HCT116 (cell line): ENCODE measurements around the gene PGBD4. TPM values are rescaled to one million over a fixed set of nuclear protein-coding genes. Genes with fewer than 3 reads are reported as not detected.

Experiments
- ATAC-seq: fragments of 200-7000 bp; cut with Tn5 transposase; 2 replicates; pipeline ENCODE4 v1.9.1; 2020; ENCODE audit warnings: mild to moderate bottlenecking, moderate library complexity
- Bru-seq: library from RNA; stranded (reverse); fragments of 400-500 nt; gene quantifications from one replicate; lab custom pipeline; 2021; lab: Mats Ljungman, UMichigan
- BruChase-seq, 2 experiments: library from RNA; stranded (reverse); fragments of 400-500 nt; gene quantifications; one replicate each; lab custom pipeline; 2021; lab: Mats Ljungman, UMichigan
- BruUV-seq: library from RNA; stranded (reverse); fragments of 400-500 nt; replicated peaks from 2 replicates; lab custom pipeline; 2021; lab: Mats Ljungman, UMichigan
- CTCF ChIA-PET: fragments of 300-600 bp; sonication (Branson Sonifier 250); formaldehyde crosslinking; loops from one replicate; lab custom pipeline; 2021; ENCODE audit warnings: antibody characterized with exemption; lab: Charles Lee
- POLR2A ChIA-PET: fragments of 300-600, 350-600 bp; sonication (Branson Sonifier 250); formaldehyde crosslinking; loops from one replicate; lab custom pipeline; 2021; ENCODE audit warnings: antibody characterized with exemption; lab: Charles Lee
- RAD21 ChIA-PET, 2 experiments: fragments of 300-600 bp; sonication (Branson Sonifier 250); formaldehyde crosslinking; loops; one replicate each; lab custom pipeline; 2023; ENCODE audit warnings: low total read pairs in 2 of 2; ENCODE audit not compliant: uncharacterized antibody in 2 of 2, unreplicated experiment in 2 of 2, low non-redundant PET in 1 of 2; lab: Charles Lee
- DNase-seq: peaks from one replicate; pipeline ENCODE4 v3.0.0-alpha.2; 2010; ENCODE audit warnings: low read depth, low spot score
- H2AFZ ChIP-seq: fragments of 200-600 bp; shearing (Covaris generic), sonication (generic); 2 replicates; pipeline ENCODE4 v1.6.1; 2017; ENCODE audit warnings: low read depth, mixed run types, mixed read lengths, antibody characterized with exemption, low read length; ENCODE audit not compliant: poor library complexity, severe bottlenecking
- H3K27ac ChIP-seq: 2 replicates; pipeline ENCODE4 v1.5.1; 2012; ENCODE audit warnings: low read depth, low read length
- H3K27me3 ChIP-seq: fragments of 200-600 bp; sonication (generic); 2 replicates; pipeline ENCODE4 v1.6.1; 2016; ENCODE audit warnings: mixed run types, low read length, mixed read lengths; ENCODE audit not compliant: insufficient read depth
- H3K36me3 ChIP-seq, 2 experiments: fragments of 200-500 bp in 1 of 2; fragments of 200-600 bp in 1 of 2; sonication (Bioruptor generic) in 1 of 2; sonication (generic) in 1 of 2; 2 replicates each; pipeline versions ENCODE4 v1.5.1 to v1.6.1; 2014 to 2016; ENCODE audit warnings: low read length in 2 of 2, inconsistent platforms in 1 of 2, mixed read lengths in 1 of 2, mixed run types in 1 of 2; ENCODE audit not compliant: insufficient read depth in 2 of 2, control insufficient read depth in 1 of 2
- H3K4me1 ChIP-seq, 2 experiments: fragments of 200-600 bp in 1 of 2; sonication (generic) in 1 of 2; 2 replicates each; pipeline versions ENCODE4 v1.5.1 to v1.6.1; 2012 to 2017; ENCODE audit warnings: low read length in 2 of 2, inconsistent platforms in 1 of 2, mild to moderate bottlenecking in 1 of 2, mixed read lengths in 1 of 2, mixed run types in 1 of 2, moderate library complexity in 1 of 2; ENCODE audit not compliant: insufficient read depth in 2 of 2, control insufficient read depth in 1 of 2
- H3K4me2 ChIP-seq: fragments of 200-600 bp; sonication (generic); 2 replicates; pipeline ENCODE4 v1.6.1; 2017; ENCODE audit warnings: mixed run types, low read length, mixed read lengths
- H3K4me3 ChIP-seq, 2 experiments: fragments of 200-600 bp in 1 of 2; sonication (generic) in 1 of 2; replicated peaks in 1 of 2; 2 replicates each; pipeline ENCODE4 v1.5.1; 2011 to 2016; ENCODE audit warnings: low read length in 2 of 2, control low read depth in 1 of 2, low read depth in 1 of 2, mild to moderate bottlenecking in 1 of 2, mixed read lengths in 1 of 2, mixed run types in 1 of 2
- H3K79me2 ChIP-seq: fragments of 200-600 bp; sonication (generic); 2 replicates; pipeline ENCODE4 v1.6.1; 2017; ENCODE audit warnings: mild to moderate bottlenecking, mixed run types, low read length, moderate library complexity, mixed read lengths; ENCODE audit not compliant: insufficient read depth
- H3K9ac ChIP-seq: fragments of 200-600 bp; sonication (generic); 2 replicates; pipeline ENCODE4 v1.6.1; 2016; ENCODE audit warnings: low read length, mixed read lengths
- H3K9me2 ChIP-seq: fragments of 200-600 bp; sonication (generic), shearing (Covaris generic); 2 replicates; pipeline ENCODE4 v1.6.1; 2017; ENCODE audit warnings: mixed run types, mild to moderate bottlenecking, moderate library complexity; ENCODE audit not compliant: insufficient read depth
- H3K9me3 ChIP-seq, 2 experiments: fragments of 200-500 bp in 1 of 2; fragments of 200-600 bp in 1 of 2; sonication (Bioruptor generic) in 1 of 2; sonication (generic) in 1 of 2; 2 replicates each; pipeline ENCODE4 v1.6.1; 2014 to 2017; ENCODE audit warnings: low read length in 2 of 2, mixed read lengths in 2 of 2, inconsistent platforms in 1 of 2, low read depth in 1 of 2, mild to moderate bottlenecking in 1 of 2, mixed run types in 1 of 2, moderate library complexity in 1 of 2; ENCODE audit not compliant: control insufficient read depth in 1 of 2, insufficient read depth in 1 of 2
- H4K20me1 ChIP-seq: fragments of 200-600 bp; sonication (generic), shearing (Covaris generic); 2 replicates; pipeline ENCODE4 v1.6.1; 2017; ENCODE audit warnings: mixed run types, mild to moderate bottlenecking, moderate library complexity; ENCODE audit not compliant: insufficient read depth
- CBX3 ChIP-seq: IDR thresholded peaks from 2 replicates; pipeline ENCODE4 v1.6.1; 2012; ENCODE audit warnings: low read depth
- CTCF ChIP-seq, 3 experiments: fragments of 200-600 bp in 1 of 3; sonication (generic) in 1 of 3; IDR thresholded peaks in 2 of 3; conservative IDR thresholded peaks in 1 of 3; 2 replicates each; pipeline ENCODE4 v1.5.1; 2012 to 2017; ENCODE audit warnings: low read depth in 2 of 3, low read length in 2 of 3, antibody characterized with exemption in 1 of 3, borderline replicate concordance in 1 of 3, control low read depth in 1 of 3, mild to moderate bottlenecking in 1 of 3, mixed read lengths in 1 of 3, mixed run types in 1 of 3, moderate library complexity in 1 of 3; ENCODE audit not compliant: insufficient read depth in 1 of 3
- ELF1 ChIP-seq: IDR thresholded peaks from 2 replicates; pipeline ENCODE4 v1.6.1; 2012; ENCODE audit warnings: low read depth, borderline replicate concordance
- EZH2phosphoT487 ChIP-seq: fragments of 200-600 bp; IDR thresholded peaks from 2 replicates; pipeline ENCODE4 v1.6.1; 2018; ENCODE audit warnings: antibody characterized with exemption, borderline replicate concordance
- FOSL1 ChIP-seq: IDR thresholded peaks from 2 replicates; pipeline ENCODE4 v1.6.1; 2012; ENCODE audit warnings: low read depth
- MAX ChIP-seq: IDR thresholded peaks from 2 replicates; pipeline ENCODE4 v1.6.1; 2012
- POLR2A ChIP-seq: IDR thresholded peaks from 2 replicates; pipeline ENCODE4 v1.7.0; 2011; ENCODE audit warnings: borderline replicate concordance; ENCODE audit not compliant: insufficient read depth, insufficient read length; ENCODE audit errors: extremely low read depth
- RAD21 ChIP-seq: IDR thresholded peaks from 2 replicates; pipeline ENCODE4 v1.6.1; 2012; ENCODE audit warnings: low read depth, mild to moderate bottlenecking
- SIN3A ChIP-seq: IDR thresholded peaks from 2 replicates; pipeline ENCODE4 v1.6.1; 2012; ENCODE audit warnings: low read depth
- SP1 ChIP-seq: IDR thresholded peaks from 2 replicates; pipeline ENCODE4 v1.6.1; 2012; ENCODE audit warnings: low read depth
- SRF ChIP-seq: IDR thresholded peaks from 2 replicates; pipeline ENCODE4 v1.6.1; 2012; ENCODE audit warnings: low read depth
- TCF7L2 ChIP-seq: IDR thresholded peaks from 2 replicates; pipeline ENCODE4 v1.7.0; 2011; ENCODE audit warnings: borderline replicate concordance, inconsistent platforms; ENCODE audit not compliant: insufficient read depth, insufficient read length; ENCODE audit errors: extremely low read depth
- YY1 ChIP-seq: IDR thresholded peaks from 2 replicates; pipeline ENCODE4 v1.6.1; 2011; ENCODE audit warnings: low read length, low read depth, moderate library complexity, mild to moderate bottlenecking; ENCODE audit not compliant: insufficient replicate concordance; ENCODE audit errors: extremely low read depth
- ZNF274 ChIP-seq: fragments of 200-500 bp; sonication (Bioruptor generic); IDR thresholded peaks from 2 replicates; pipeline ENCODE4 v1.6.1; 2014; ENCODE audit warnings: mild to moderate bottlenecking, low read depth, low read length, inconsistent platforms
- intact Hi-C: fragments of 100-400 bp; cut with micrococcal nuclease; formaldehyde crosslinking; loops from 2 replicates; pipeline ENCODE4 v1.10.0; 2022
- long read RNA-seq: library from polyadenylated mRNA; unstranded; transcript quantifications from one replicate; pipeline ENCODE4 v2.0.0, GENCODE V29; 2021; ENCODE audit not compliant: unreplicated experiment
- polyA plus RNA-seq: library from polyadenylated mRNA; unstranded; fragments of >200 nt; gene quantifications from 2 replicates; pipeline ENCODE4 v1.2.1, GENCODE V29; 2012; ENCODE audit warnings: missing spikeins
- total RNA-seq: library from RNA; stranded (reverse); gene quantifications from one replicate; pipeline ENCODE4 v1.2.1, GENCODE V29; 2021; ENCODE audit not compliant: unreplicated experiment
- TF ChIP-seq, protein P1 (sequence below): IDR thresholded peaks from 2 replicates; pipeline ENCODE4 v1.6.1; 2011; ENCODE audit warnings: mild to moderate bottlenecking, low read length, moderate library complexity; ENCODE audit not compliant: insufficient replicate concordance; ENCODE audit errors: extremely low read depth
- TF ChIP-seq, protein P2 (sequence below): IDR thresholded peaks from 2 replicates; pipeline ENCODE4 v1.6.1; 2012; ENCODE audit warnings: low read depth

Gene PGBD4
- total RNA-seq = 0.96 TPM
- polyA plus RNA-seq = 0.35 and 0.55 TPM in 2 replicates
- Bru-seq, nascent RNA = percentile 53 among the genes with signal in this experiment
- BruChase-seq, experiment 1, labeled RNA remaining after a 6-hour chase = percentile 59 among the genes with signal in this experiment
- percentile 64 among the genes with signal in this experiment for BruChase-seq, experiment 2, labeled RNA remaining after a 2-hour chase
- long read RNA-seq, full-length matches to known transcripts = 4 of 4 reads
- long read RNA-seq, partial matches to known transcripts = 0 of 4 reads
- long read RNA-seq, other reads (novel, unspliced or antisense) = 0 of 4 reads

DNA sequence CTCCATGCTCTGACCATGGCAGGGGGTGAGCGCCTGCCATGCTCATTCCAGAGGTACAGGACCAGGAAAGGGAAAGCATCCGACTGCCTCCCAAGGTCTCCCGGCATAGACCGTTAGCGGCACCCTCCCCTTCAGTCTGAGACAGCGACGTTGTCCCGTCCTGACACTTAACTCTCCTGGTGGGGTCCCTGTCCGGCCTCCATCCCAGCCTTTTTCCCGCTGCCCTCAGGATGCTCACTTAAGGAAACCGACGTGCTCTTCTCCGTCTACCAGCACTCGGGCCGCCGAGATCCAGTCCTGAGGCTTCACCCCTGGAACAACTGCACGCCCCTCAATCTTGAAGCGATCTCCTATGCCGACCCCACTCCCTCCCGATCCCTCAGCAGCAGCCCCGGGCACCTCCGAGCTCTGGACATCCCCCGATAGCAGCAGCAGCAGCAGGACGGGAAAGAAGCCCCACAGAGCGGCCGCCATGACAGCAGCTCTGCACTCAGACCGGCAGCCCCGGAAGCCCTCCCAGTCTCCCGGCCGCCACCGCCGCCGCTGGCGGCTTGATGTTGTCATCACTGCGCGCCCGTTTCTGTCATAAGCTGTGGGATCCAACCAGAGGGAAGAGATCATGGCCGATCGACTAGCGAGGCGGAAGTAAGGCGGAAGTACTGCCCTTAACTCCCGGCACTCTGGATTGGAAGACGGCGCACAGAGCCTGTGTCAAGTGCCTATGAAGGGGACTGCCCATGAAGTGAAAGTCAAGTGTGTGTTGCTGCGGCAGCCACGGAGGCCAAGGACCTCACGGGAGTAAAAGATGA is at the start of gene PGBD4, which contains the start of gene EMC7:
Gene PGBD4, plus strand, starts transcription at position 718 of the 809 bp plus-strand sequence. CDS start 449 bp downstream, outside the sequence.
Gene EMC7, minus strand, starts transcription at position 497 of the 809 bp plus-strand sequence. Its CDS starts 23 bp downstream, at position 474.
- POLR2A ChIA-PET = interaction anchor here (0.6 to 0.7 kb wide), 3 partner anchors 61 to 970 kb away, joined by 3 to 4 read pairs (median 3); no protein-coding TSS in a partner anchor
- H3K4me2 ChIP-seq = peak within 1 kb of the TSS; percentile 74
- RAD21 ChIA-PET = no interaction called here
- ATAC-seq = peak; percentile 96
- H3K4me1 ChIP-seq = peaks cover 3 to 16% of the 10 kb centered on the region in 2 experiments; a peak in 2 of 4 replicates
- H3K27me3 ChIP-seq = no peaks in the 10 kb centered on the region
- H3K9ac ChIP-seq = peak within 1 kb of the TSS; percentile 84
- BruUV-seq = TSS peak; percentile 76
- intact Hi-C loops = no loop called here
- H3K9me3 ChIP-seq = peaks cover 0 to 7% of the 10 kb centered on the region in 2 experiments; a peak in 1 of 4 replicates
- H4K20me1 ChIP-seq = no peaks in the 10 kb centered on the region
- peak within 1 kb of the TSS; percentile 51 for H3K27ac ChIP-seq
- H3K9me2 ChIP-seq = no peaks in the 10 kb centered on the region
- H2AFZ ChIP-seq = peak within 1 kb of the TSS; percentile 39
- CTCF ChIA-PET = no interaction called here
- peak; percentile 97 for DNase-seq
- peak within 1 kb of the TSS; percentile 93 to 97 for H3K4me3 ChIP-seq
- H3K36me3 ChIP-seq = no peaks in the 10 kb centered on the region
- H3K79me2 ChIP-seq = peaks cover 44% of the 10 kb centered on the region
- TF ChIP-seq ZNF274 (no peak), RAD21 (no peak), FOSL1 (no peak), CBX3 (peak; percentile 70; the same call in 1 of the 2 replicates), POLR2A (peak; percentile 43), TCF7L2 (peak; percentile 37), SP1 (peak; percentile 62; the same call in 1 of the 2 replicates), MAX (peak; percentile 86), SIN3A (peak; percentile 72), ELF1 (peak; percentile 98), CTCF (IDR thresholded peaks at IDR 0.05 in 2 of 3, conservative IDR thresholded peaks at IDR 0.05 in 1 of 3; ENCODE audit: borderline replicate concordance in 1 of 3, insufficient read depth in 1 of 3, low read depth in 2 of 3, low read length in 2 of 3) (no peak), EZH2phosphoT487 (no peak), YY1 (peak; percentile 98), SRF (peak; percentile 92)
- TF ChIP-seq, protein P1, sequence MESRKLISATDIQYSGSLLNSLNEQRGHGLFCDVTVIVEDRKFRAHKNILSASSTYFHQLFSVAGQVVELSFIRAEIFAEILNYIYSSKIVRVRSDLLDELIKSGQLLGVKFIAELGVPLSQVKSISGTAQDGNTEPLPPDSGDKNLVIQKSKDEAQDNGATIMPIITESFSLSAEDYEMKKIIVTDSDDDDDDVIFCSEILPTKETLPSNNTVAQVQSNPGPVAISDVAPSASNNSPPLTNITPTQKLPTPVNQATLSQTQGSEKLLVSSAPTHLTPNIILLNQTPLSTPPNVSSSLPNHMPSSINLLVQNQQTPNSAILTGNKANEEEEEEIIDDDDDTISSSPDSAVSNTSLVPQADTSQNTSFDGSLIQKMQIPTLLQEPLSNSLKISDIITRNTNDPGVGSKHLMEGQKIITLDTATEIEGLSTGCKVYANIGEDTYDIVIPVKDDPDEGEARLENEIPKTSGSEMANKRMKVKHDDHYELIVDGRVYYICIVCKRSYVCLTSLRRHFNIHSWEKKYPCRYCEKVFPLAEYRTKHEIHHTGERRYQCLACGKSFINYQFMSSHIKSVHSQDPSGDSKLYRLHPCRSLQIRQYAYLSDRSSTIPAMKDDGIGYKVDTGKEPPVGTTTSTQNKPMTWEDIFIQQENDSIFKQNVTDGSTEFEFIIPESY = no peak
- TF ChIP-seq, protein P2, sequence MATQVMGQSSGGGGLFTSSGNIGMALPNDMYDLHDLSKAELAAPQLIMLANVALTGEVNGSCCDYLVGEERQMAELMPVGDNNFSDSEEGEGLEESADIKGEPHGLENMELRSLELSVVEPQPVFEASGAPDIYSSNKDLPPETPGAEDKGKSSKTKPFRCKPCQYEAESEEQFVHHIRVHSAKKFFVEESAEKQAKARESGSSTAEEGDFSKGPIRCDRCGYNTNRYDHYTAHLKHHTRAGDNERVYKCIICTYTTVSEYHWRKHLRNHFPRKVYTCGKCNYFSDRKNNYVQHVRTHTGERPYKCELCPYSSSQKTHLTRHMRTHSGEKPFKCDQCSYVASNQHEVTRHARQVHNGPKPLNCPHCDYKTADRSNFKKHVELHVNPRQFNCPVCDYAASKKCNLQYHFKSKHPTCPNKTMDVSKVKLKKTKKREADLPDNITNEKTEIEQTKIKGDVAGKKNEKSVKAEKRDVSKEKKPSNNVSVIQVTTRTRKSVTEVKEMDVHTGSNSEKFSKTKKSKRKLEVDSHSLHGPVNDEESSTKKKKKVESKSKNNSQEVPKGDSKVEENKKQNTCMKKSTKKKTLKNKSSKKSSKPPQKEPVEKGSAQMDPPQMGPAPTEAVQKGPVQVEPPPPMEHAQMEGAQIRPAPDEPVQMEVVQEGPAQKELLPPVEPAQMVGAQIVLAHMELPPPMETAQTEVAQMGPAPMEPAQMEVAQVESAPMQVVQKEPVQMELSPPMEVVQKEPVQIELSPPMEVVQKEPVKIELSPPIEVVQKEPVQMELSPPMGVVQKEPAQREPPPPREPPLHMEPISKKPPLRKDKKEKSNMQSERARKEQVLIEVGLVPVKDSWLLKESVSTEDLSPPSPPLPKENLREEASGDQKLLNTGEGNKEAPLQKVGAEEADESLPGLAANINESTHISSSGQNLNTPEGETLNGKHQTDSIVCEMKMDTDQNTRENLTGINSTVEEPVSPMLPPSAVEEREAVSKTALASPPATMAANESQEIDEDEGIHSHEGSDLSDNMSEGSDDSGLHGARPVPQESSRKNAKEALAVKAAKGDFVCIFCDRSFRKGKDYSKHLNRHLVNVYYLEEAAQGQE = no peak
